Stimulated activated CD4-positive, alpha-beta T cell treated with anti-CD3 and anti-CD28 coated beads, Interleukin-2, amount 100 ng/mL, for 24 hours (primary cell): Measurements from ENCODE around the gene STK38L.

Experiments
- DNase-seq, 2 donors: peaks; one replicate each; pipeline ENCODE4 v3.0.0-alpha.2; 2020

The STK38L gene

DNA sequence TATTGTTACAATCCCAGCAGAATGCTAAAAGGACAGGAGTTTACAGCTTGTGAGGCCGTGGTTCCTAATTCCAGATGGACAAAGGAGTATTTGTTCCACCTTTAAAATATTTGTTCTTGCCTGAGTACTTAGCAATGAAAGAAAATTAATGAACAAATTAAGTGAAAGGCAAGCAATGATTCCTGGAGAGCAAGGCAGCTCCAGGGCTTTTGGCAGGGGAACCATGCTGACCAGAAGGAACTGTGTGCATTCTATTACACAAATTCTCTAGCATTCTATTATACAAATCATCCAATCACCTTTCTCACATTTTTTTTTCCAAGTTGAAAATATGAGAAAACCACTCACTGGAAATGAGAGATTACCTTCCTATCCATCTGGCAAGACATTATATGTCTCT lies 86.8 kb downstream of the STK38L start:
- DNase-seq = no peak

DNA sequence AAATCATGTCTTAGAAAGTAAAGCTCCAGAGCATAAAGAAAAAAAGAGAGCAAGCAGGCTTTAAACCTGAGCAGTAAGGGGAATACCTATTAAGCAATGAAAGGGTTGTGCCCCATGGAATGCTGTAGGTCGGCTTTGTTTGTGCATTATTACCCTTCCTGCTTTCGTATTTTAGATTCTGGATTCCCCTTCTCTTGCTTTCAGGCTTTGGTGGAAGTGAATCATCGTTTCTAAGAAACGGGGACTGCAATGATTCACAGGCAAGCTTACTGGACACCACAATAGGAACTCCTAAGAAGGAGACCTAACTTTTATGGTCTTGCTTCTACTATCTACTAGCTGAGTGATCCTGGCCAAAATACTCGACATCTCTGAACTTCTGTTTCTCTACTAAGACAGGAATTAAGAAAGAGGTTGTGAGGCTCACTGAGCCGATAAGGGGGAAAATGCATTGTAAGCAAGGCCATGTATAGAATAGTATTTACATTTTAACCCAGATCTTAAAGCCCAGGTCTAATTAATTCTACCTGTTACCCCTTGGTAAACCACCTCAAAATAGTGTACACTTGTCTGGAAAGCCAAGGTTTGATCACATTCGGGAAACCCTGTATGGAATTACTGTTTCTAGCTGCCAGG lies 87.3 kb downstream of the STK38L start:
- DNase-seq = peak; percentile 2 to 20

DNA sequence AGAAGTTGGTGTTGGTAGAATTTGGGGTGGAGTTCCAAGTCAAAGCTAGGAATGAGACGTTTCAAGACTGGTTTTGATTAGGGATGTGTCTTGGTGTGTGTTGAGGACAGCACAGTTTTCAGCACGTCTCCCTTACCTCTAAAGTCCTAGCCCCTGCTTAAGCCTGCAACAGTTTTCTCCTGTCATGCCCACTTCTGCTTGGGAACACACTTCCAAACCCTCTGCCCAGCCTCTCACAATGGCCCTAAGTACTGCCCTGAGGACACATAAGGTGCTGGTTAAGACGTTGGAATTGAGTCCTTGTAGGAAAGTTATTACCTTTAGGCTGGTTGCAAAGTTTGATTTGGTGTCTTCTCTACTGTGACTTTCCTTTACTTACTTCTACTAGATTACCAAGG lies 87.8 kb downstream of the STK38L start:
- no peak for DNase-seq

DNA sequence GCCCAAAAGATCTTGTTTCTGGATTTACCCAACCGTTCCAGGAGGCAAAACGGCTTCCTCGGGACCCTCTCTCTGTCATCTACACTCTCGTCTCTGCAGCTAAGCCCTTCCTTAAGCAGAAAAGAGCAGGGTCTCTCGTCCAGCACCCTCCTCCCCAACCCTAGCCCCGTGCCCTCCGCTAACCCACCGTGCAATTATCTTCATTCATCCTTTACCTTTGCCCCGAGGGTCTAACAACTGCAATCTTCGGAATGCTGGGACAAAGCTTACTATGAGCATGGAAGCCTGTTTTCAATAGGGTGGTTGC lies 88.3 kb downstream of the STK38L start:
- DNase-seq = no peak

DNA sequence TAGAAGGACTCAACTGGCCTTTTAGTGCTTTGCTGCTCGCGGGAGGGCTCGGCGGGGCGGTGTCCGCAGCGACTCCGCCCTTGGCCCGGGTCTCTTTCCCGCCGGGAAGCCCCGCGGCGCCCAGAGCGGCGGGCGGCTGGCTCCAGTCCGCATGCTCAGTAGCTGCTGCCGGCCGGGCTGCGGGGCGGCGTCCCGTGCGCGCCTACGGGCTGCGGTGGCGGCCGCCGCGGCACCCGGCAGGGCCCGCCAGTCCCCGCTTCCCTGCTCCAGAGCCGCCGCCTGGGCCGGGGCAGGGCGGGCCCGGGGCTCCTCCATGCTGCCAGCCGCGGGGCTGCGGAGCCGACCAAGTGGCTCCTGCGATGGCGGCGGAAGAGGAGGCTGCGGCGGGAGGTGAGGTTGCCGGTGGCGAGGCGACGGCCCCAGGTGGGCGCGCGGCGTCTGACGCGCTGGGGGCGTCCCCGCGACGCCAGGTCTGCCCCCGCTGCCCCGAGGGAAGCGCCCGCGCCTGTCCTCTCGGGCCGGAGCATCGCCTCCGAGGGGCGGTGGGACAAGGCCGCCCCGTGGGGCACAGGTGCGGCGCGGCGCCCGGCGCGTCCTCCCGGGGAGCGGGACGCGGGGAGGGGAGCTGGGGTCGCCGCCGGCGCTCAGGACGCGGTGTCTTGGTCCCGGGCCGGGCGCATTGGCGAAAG lies 88.8 kb downstream of the STK38L start, which contains the start of gene BMAL2:
Gene BMAL2 (plus strand): TSS at position 123 of the 689 bp plus-strand sequence. CDS start 237 bp downstream, at position 360.
- peak; percentile 31 to 61 for DNase-seq

DNA sequence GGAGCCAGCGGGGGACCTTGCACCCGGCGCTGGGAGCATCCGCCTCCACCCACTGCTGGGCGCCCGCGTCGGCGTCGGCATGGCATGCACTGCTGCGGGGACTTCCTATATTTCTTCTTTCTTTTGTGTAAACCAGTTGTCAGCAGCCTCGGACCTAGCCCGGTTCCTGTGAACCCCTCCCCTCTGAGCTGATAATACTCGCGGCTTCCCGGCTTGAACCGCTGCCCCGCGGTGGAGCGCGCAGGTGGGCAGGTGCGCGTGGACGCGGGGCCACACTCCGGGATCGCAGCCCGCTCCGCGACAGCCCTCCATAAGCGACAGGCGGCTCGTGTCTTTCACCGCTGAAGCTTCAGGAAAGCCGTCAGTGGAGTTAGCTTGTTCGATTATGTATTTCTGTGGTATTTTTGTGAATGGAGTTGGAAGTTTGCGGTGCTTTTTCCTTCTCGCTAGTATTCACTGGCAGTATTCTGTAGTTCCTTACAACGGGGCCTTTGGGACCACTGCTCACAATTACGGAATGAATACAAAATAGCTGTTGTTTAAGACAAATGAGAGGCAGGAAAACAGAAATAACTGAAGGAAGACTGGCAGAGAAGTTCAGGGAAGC lies 89.4 kb downstream of the STK38L start:
- DNase-seq = peak; percentile 40 to 61

DNA sequence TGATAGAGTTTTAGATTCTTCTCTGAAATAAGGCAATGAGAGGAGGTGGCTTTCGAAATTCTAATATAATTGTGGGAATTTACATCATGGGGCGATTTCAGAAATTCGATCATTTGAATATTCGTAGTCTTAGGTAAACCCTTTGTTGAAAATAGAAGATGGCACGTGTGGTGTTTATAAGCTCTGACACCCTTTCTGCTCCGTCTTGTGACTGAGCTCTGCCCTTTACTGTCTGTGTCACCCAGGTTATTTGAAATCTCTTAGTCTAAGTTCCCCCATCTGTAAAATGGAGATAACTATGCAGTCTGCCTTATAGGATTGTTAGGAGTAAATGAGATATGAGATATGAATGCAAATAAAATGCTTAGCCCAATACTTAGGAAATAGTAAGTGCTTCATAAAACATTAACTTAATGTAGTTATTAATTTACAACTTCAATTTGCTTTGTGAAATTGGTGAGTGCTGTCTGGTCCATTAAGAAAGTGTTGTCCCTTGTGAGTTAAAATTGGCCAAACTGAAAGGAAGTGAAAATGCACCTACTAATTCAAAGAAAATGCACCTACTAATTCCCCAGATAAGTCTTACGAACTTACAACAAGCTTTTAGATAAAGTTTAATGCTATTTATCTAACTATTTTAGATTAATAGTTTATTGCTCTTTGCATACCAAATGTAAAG lies 90.1 kb downstream of the STK38L start:
- no peak for DNase-seq

DNA sequence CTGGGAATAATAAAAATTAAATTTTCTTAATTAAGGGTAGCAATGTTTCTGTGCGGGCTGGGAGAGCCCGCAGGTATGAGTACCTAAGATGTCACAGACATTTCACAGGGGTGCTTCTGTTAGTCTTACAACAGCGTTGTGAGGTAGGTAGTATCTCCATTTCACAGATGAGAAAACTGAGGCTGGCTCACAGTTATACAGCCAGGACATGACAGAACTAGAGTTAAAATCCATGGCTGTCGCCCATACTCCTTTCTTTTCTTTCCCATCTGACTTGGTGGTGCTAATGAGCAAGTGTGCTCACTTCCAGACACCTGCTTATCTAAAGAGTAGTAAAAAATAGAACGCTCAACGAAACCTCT lies 90.6 kb downstream of the STK38L start:
- DNase-seq = no peak

DNA sequence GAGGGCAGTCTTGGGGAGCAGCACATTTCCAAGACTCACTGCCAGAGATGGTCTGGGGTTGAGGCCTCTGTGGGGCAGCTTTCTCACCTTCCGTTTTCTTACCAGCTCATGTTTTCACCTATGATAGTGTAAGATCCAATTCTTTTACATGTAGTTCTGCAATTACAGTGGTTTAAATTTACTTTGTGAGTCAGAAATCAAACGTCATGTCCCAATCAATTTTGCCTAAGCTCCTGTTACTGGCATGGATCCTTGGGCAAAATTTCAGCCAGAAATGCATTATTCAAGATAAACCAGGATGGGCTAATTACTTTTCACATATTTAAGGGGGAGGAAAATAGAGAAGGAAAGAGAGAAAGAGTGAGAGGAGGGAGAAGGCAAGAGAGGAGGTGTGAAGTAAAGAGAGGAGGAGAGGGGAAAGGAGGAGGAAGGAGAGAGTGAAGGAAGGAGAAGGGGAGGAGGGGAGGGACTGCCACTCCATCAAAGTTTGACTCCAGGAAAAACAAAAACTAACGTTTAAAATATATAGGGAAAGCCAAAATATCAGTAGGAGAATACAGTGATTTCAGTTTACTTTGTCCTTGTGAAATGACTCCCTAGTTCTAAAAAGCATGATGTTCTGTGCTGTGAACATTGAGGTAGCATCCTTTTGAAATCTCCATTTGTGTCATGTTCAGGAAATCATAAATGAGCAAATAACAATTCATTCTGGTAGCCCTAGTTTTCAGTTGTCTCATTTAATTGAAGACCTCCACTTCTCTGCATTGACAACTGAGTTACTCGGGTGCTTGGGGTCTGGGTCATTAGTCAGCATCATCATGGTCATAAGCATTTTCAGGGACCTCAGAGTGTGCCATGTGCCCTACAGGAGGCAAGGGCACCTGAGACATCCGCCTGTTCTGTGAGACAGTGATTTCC lies 91.5 kb downstream of the STK38L start:
- DNase-seq = no peak

DNA sequence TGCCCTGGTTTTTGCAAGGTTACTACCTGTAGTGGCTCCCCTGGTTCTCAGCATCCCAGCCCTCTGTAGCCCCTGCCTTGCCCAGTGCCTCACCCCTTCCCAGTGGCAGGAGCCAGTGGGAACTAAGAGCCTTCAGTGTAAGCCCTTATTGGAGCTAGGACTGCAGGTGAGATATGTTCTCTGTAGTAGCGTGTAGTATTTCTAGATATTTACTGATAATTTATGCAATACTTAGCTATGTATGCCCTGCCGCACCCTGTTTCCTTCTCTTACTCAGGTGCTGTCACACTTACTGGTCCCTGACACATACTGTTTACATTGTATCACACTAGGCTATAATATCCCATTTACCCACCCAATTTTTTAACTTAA lies 92.2 kb downstream of the STK38L start:
- DNase-seq = no peak

DNA sequence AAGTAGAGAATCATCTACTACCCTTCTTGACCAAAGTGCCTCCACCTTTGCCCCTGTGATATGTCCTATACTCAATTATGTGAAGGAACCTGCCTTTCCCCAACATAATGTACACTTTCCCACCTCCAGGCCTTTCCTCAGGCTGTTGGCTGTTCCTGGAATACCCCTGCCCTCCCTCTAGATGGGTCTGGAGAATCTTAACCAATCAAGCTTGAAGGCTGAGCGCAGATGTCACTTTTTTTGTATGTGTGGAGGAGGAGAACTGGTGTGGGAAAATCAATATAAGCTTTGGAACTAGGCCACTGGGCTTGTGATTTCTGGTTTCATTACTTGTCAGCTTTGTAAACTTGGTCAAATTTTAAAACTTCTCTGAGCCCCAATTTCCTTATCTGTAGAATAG lies 93.3 kb downstream of the STK38L start:
- no peak for DNase-seq

DNA sequence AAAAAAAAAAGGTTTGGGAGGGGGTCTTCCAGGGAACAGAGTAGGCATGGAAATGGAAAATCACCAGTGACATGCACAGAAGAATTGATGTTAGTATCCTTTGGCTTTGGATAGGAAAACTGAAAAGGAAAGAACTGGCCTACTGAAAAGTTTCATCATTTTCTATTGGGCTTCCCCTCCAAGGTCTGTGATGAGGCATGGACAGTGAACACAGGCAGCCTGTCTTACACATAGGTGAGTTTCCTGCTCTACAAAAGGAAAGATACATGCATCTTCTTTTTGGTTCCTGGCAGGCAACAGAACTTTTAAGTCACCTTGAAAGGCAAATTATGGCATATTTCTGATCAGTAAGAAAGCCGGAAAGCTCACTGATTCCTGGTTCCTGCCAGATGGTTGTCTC lies 94.4 kb downstream of the STK38L start:
- DNase-seq = no peak

DNA sequence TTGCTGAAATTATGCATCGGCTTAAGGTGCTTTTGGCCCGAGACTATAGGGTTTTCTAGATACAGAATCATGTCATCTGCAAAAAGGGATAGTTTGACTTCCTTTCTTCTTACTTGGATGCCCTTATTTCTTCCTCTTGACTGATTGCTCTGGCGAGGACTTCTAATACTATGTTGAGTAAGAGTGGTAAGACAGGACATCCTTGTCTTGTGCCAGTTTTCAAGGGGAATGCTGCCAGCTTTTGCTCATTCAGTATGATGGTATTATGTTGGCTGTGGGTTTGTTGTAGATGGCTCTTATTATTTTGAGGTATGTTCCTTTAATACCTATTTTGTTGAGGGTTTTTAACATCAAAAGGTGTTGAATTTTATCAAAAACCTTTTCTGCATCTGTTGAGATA lies 96.9 kb downstream of the STK38L start:
- DNase-seq = no peak

DNA sequence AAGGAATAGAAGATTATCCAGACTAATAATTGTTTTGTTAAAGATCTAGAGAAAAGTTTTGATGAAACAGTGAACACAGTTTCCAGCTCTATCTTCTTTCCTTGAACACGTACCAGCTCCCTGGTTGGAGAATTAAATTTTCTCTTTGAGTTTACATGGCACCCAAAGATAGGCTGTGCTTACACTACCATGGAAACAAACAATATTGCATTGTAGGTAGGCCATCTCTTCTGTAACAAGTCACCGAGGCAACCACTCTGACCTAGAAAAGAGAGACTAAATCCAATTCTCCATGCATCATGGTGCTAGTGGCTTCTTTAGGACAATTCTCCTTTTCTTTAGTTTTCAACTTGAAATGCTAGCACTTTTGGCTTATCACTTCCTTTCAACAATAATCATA lies 98.5 kb downstream of the STK38L start:
- DNase-seq = no peak

DNA sequence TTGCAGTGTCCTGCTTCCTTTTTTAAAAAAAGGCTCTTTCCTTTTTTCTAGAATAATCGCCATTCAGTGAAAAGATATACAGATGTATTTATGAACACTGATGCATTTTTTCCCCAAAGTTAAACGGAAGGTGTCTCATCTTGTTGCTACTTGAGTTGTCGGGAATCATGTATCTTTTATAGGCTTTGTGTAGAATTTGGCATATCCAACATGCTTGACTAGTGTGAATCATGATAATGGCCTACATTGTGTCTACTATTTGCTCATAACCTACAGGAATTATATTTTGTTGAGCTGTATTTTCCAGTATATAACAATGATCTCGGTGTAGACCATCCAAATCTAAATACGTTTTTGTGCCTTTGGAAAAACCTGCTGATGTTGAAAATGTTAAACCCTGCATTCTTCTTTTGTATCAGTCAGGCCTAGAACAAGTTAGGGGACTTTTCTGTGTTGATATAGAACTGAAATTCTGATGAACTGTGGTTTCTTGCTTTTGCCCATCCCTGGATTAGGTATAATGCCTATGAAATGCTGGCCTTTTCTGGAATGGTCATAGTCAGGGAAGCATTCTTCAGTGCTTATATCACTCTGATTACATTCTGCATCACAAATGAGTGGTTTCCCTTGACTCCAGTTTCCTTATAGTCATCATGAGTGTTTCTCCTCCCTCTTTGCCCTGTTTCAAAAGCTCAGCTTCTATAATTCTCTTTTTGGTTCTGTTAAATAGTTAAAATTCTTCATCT lies 99.3 kb downstream of the STK38L start:
- DNase-seq = no peak

DNA sequence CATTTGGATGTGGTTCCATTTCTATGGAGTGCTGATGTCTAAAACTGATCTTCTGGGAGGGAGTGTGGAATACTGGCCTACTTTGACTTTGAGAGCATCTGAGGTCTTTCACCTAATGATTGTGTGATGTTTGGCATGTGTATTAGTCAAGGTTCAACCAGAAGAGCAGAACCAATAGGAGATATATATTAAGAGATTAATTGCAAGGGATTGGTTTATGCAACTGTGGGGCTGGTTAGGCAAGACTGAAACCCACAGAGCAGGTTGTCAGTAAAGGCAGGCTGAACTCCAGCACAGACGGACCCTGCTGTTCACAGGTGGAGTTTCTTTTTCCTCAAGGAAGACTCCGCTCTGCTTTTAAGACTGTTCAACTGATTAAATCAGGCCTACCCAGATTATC lies 100.2 kb downstream of the STK38L start:
- DNase-seq = no peak

DNA sequence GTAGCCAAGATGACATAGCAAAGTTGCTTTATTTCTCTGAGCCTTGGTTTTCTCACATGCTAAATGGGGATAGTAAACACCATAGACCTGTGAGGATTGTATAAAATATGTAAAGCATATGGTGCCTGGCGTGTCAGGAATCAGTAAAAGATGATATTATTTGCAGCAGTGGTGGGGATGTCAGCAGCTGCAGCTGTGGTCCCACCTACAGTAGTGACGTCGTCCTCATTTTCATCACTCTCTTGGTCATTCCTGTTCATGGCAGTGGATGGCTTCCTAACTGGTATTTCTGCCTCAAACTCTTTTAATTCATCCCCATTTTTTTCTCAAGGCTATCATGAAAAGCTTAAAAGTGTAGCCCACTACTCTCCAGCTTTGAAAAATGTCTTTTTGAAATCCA lies 100.7 kb downstream of the STK38L start:
- DNase-seq = no peak

DNA sequence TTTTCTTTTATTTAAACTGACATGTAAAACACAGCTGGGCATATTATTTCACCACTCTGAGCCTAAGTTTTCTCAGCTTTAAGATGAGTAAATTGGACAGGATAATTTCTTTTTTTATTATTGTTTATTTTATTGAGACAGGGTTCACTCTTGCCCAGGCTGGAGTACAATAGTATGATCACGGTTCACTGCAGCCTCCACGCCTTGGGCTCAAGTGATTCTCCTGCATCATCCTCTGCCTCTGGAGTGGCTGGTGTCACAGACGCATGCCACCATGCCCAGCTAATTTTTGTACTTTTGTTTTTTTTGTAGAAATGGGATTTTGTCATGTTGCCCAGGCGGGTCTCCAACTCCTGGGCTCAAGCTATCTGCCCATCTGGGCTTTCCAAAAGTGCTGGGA lies 101.3 kb downstream of the STK38L start:
- DNase-seq = no peak

DNA sequence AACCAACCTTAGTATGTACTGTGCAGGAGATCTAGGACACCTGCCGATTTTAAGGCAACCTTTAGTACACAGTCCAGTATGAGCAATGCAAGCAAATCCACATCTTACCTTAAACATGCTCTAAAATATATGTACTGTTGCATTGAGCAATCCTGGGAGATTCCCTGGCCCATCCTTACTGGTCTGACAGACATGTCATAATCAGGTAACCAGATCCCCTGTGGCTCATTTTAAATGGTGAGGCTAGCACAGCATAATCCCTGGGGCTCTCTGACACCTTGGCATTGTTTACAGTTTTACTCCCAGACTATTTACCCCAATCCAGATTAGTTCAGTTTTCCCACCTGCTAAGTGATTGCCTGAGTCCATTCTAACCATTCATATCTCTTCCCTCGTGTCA lies 103.7 kb downstream of the STK38L start:
- no peak for DNase-seq

DNA sequence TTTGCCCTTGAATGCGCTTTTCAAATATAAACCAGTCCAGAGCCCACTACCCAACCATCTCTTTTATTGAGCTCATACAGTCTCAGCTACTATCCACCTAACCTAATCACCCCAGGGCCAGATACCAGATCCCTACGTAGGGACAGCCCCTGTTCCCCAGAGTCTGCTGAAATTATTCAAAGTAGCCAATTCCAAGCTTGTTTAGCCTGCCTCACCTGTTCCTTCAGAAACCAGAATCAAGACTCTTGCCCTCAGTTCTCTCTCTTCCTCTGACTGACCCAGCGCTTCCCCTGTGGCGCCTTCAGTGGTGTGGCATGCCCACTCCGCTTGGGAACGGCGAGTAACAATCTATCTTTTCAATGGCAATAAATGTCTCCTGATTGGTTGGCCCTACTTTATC lies 107.4 kb downstream of the STK38L start:
- DNase-seq = no peak

DNA sequence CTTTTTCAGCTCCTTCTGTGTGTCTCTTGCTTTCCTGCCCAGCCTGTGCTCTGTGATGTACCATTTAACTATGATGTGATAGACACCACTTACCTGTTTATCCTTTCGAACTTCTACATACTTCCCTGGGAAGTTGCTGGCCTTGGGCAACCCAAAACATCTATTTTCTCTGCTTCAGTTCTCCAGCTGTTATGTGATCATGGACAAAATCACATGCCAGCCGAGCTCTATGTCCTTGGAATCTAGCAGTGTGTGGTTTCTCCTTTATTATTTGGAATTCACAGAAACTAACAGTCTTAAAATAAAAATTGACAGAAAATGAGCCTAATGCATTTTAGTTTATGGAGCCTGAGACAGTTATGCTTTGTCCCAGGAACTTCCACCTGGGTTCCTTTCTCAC lies 111.4 kb downstream of the STK38L start:
- DNase-seq = no peak

DNA sequence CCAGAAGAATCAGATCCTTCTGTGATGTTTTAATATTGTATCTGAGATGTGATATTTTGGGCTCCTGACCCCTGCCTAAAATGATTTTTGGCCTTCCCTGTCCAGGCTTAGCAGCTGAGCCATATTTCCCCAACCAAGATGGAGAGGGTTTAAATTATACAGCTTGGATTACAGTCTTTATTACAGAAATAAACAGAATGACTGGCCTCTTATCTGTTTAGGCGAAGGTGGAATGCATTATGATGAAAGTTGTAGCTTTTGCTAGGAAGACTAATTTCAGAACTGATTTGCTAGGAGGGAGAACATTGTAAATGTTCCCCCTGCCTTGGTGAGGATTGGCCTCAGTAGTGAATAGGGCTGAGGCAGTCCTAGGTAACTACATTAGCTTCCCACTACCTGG lies 111.9 kb downstream of the STK38L start:
- no peak for DNase-seq
